OCI-LY1 (cell line): ENCODE results near the gene ADH1B.

Experiments used
- H2AFZ ChIP-seq: fragments of 200-600 bp; sonication (generic), shearing (Covaris generic); 2 replicates; pipeline ENCODE4 v1.6.0; 2014; ENCODE audit warnings: antibody characterized with exemption, mild to moderate bottlenecking, low read length
- H3F3A ChIP-seq: fragments of 200-600 bp; sonication (generic), shearing (Covaris generic); 2 replicates; pipeline ENCODE4 v1.6.0; 2014; ENCODE audit warnings: mild to moderate bottlenecking, antibody characterized with exemption, low read length, moderate library complexity; ENCODE audit not compliant: insufficient read depth
- H3K27ac ChIP-seq: fragments of 200-600 bp; sonication (generic); 2 replicates; pipeline ENCODE4 v1.5.1; 2014; ENCODE audit warnings: low read length, mixed run types, mild to moderate bottlenecking, low read depth; ENCODE audit not compliant: poor library complexity, severe bottlenecking
- H3K27me3 ChIP-seq: fragments of 200-600 bp; sonication (generic); 2 replicates; pipeline ENCODE4 v1.6.0; 2014; ENCODE audit warnings: antibody characterized with exemption, mild to moderate bottlenecking, low read length, moderate library complexity; ENCODE audit not compliant: insufficient read depth
- H3K36me3 ChIP-seq: fragments of 200-600 bp; sonication (generic); 2 replicates; pipeline ENCODE4 v1.6.1; 2014; ENCODE audit warnings: mild to moderate bottlenecking, antibody characterized with exemption, low read length, moderate library complexity, mixed read lengths; ENCODE audit not compliant: insufficient read depth
- H3K4me1 ChIP-seq: fragments of 200-600 bp; sonication (generic); 2 replicates; pipeline ENCODE4 v1.5.1; 2014; ENCODE audit warnings: mild to moderate bottlenecking, low read length, moderate library complexity; ENCODE audit not compliant: insufficient read depth, severe bottlenecking
- H3K4me2 ChIP-seq: fragments of 200-600 bp; sonication (generic), shearing (Covaris generic); 2 replicates; pipeline ENCODE4 v1.6.1; 2014; ENCODE audit warnings: low read length
- H3K4me3 ChIP-seq: fragments of 200-600 bp; sonication (generic); 2 replicates; pipeline ENCODE4 v1.5.1; 2014; ENCODE audit warnings: low read length, low read depth, mild to moderate bottlenecking, mixed read lengths; ENCODE audit not compliant: poor library complexity, severe bottlenecking
- H3K79me2 ChIP-seq: fragments of 200-600 bp; shearing (Covaris generic); 2 replicates; pipeline ENCODE4 v1.6.1; 2016; ENCODE audit warnings: mixed run types, low read length, mixed read lengths; ENCODE audit not compliant: insufficient read depth
- H3K9ac ChIP-seq: fragments of 200-600 bp; sonication (generic), shearing (Covaris generic); 2 replicates; pipeline ENCODE4 v1.6.1; 2014; ENCODE audit warnings: mild to moderate bottlenecking, low read length, mixed read lengths
- H3K9me2 ChIP-seq: fragments of 200-600 bp; sonication (generic), shearing (Covaris generic); 2 replicates; pipeline ENCODE4 v1.6.1; 2014; ENCODE audit warnings: low read depth, mild to moderate bottlenecking, low read length, mixed read lengths
- H3K9me3 ChIP-seq: fragments of 200-600 bp; shearing (Covaris generic); 2 replicates; pipeline ENCODE4 v1.6.1; 2014; ENCODE audit warnings: low read length, mixed read lengths
- H4K20me1 ChIP-seq: fragments of 200-600 bp; sonication (generic), shearing (Covaris generic); 2 replicates; pipeline ENCODE4 v1.6.0; 2016; ENCODE audit warnings: mild to moderate bottlenecking, low read length; ENCODE audit not compliant: insufficient read depth
- CTCF ChIP-seq: fragments of 200-600 bp; sonication (generic), shearing (Covaris generic); IDR thresholded peaks from 2 replicates; pipeline ENCODE4 v1.5.1; 2017; ENCODE audit warnings: mild to moderate bottlenecking, antibody characterized with exemption, low read length, moderate library complexity, mixed read lengths
- EZH2 ChIP-seq: fragments of 200-600 bp; sonication (generic), shearing (Covaris generic); IDR thresholded peaks from 2 replicates; pipeline ENCODE4 v1.8.0; 2017; ENCODE audit warnings: borderline replicate concordance, mixed run types, mild to moderate bottlenecking, antibody characterized with exemption, low read length, moderate library complexity, mixed read lengths

Gene ADH1B

DNA sequence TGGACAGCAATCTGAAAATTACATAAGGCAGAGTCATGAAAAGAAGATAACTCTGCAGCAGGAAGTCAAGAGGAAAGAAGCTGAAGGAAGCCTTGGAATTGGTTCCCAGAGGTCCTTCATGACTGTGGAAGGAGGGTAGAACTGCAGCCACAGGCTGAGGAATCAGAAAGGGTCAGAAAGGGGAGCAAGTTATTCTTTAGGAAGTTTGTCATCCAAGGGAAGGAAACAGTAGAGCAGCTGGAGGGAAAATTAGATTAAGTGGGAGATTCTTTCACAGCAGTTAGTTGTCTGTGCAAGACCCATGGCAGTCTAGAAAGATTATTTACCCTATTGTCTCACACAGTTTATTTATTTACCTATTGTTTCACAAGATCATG, 40.7 kb upstream of the ADH1B start:
- Histone ChIP-seq H3K4me2 (no peak overlapping the region), H3K9me2 (no peaks in the 10 kb centered on the region), H3K4me1 (no peaks in the 10 kb centered on the region), H3K79me2 (no peaks in the 10 kb centered on the region), H3K27me3 (no peaks in the 10 kb centered on the region), H3K4me3 (no peak overlapping the region), H2AFZ (no peak overlapping the region), H3K9me3 (no peaks in the 10 kb centered on the region), H3K27ac (no peak overlapping the region), H3K9ac (no peak overlapping the region), H4K20me1 (no peaks in the 10 kb centered on the region), H3K36me3 (no peaks in the 10 kb centered on the region), H3F3A (no peaks in the 10 kb centered on the region)
- no peak for TF ChIP-seq CTCF
- TF ChIP-seq EZH2: no peak

DNA sequence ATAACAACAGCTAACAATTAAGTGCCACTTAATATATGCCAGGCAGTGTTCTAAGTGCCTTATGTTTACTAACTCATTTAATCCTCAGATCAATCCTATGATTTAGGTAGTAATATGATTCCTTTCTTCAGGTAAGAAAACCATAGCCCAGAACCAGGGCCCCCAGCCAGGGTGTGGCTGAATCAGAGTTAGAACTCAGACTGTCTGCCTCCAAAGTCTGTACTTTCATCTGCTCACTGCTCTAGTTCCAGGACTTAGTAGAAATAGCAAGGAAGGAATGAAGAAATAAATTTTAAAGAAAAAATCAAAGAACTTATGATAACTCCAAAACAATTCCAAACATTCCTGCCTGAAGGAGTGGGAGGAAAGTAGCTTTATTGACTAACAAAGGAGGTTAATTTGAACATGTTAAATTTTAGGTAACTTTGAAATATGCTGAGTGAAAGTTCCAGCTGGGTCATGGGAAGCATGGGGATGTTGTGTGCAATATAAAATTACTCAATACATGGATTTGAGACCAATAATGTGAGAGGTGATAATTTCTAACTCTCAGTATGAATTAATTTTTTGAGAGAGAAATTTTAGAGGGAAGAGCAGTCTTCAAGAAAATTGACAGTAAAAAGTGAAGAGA, 40.2 kb upstream of the ADH1B start:
- Histone ChIP-seq H3F3A (no peaks in the 10 kb centered on the region), H3K27ac (no peak overlapping the region), H3K9ac (no peak overlapping the region), H3K4me1 (no peaks in the 10 kb centered on the region), H3K36me3 (no peaks in the 10 kb centered on the region), H3K9me3 (no peaks in the 10 kb centered on the region), H3K27me3 (no peaks in the 10 kb centered on the region), H3K4me2 (no peak overlapping the region), H2AFZ (no peak overlapping the region), H3K9me2 (no peaks in the 10 kb centered on the region), H3K4me3 (no peak overlapping the region), H3K79me2 (no peaks in the 10 kb centered on the region), H4K20me1 (no peaks in the 10 kb centered on the region)
- no peak for TF ChIP-seq CTCF
- no peak for TF ChIP-seq EZH2

- TF ChIP-seq CTCF (no peak), EZH2 (no peak)
- H3K27me3 ChIP-seq: no peaks in the 10 kb centered on the region
Measured at GRCh38 chr4:99359480-99360204, 38.4 kb upstream of the ADH1B start.

More at GRCh38 chr4:99359480-99360204, 38.4 kb upstream of the ADH1B start:
- Histone ChIP-seq H3K4me1 (no peaks in the 10 kb centered on the region), H4K20me1 (no peaks in the 10 kb centered on the region), H3K9ac (no peak overlapping the region), H3K79me2 (no peaks in the 10 kb centered on the region), H3K4me2 (no peak overlapping the region), H3K27ac (no peak overlapping the region), H3F3A (no peaks in the 10 kb centered on the region), H3K4me3 (no peak overlapping the region), H3K36me3 (no peaks in the 10 kb centered on the region), H2AFZ (no peak overlapping the region), H3K9me3 (no peaks in the 10 kb centered on the region), H3K9me2 (no peaks in the 10 kb centered on the region)
